Glutamatergic neuron (in vitro differentiated cells): ENCODE measurements around the gene PIP5K1C. TPM values are rescaled to one million over a fixed set of nuclear protein-coding genes. Genes with fewer than 3 reads are reported as not detected.
"Not testable (repeated sequence)": the region's sequence is repeated elsewhere in the genome, so short reads cannot be mapped to it uniquely, and the experiment has no call there.

ENCODE experiments used
- DNase-seq: peaks from one replicate; pipeline ENCODE4 v3.0.0; 2022
- H3K27ac Mint-ChIP-seq: one replicate; pipeline ENCODE4 v1.8.0; 2020; ENCODE audit warnings: mild to moderate bottlenecking, mixed read lengths, inconsistent platforms; ENCODE audit not compliant: unreplicated experiment
- H3K27me3 Mint-ChIP-seq: one replicate; pipeline ENCODE4 v1.8.0; 2020; ENCODE audit warnings: mild to moderate bottlenecking, moderate library complexity, mixed read lengths, inconsistent platforms; ENCODE audit not compliant: unreplicated experiment
- H3K36me3 Mint-ChIP-seq: one replicate; pipeline ENCODE4 v1.8.0; 2020; ENCODE audit warnings: mild to moderate bottlenecking, mixed read lengths, inconsistent platforms; ENCODE audit not compliant: unreplicated experiment
- H3K4me1 Mint-ChIP-seq: one replicate; pipeline ENCODE4 v1.8.0; 2020; ENCODE audit warnings: mild to moderate bottlenecking, low read depth, mixed read lengths, inconsistent platforms; ENCODE audit not compliant: unreplicated experiment
- H3K4me3 Mint-ChIP-seq: one replicate; pipeline ENCODE4 v1.8.0; 2020; ENCODE audit warnings: mild to moderate bottlenecking, mixed read lengths, inconsistent platforms; ENCODE audit not compliant: unreplicated experiment
- H3K9me3 Mint-ChIP-seq: one replicate; pipeline ENCODE4 v1.8.0; 2020; ENCODE audit warnings: mild to moderate bottlenecking, moderate library complexity, mixed read lengths, inconsistent platforms; ENCODE audit not compliant: unreplicated experiment
- CTCF ChIP-seq: fragments of 200-600 bp; sonication (generic); IDR thresholded peaks from one replicate; pipeline ENCODE4 v1.5.0; 2021; ENCODE audit not compliant: partially characterized antibody, unreplicated experiment
- total RNA-seq: library from RNA; stranded (reverse); fragmentation: NEBNext Ultra II Directional; extraction: Animal tissue kit (Norgen Biotek cat#: 25700); gene quantifications from one replicate; pipeline ENCODE4 v1.2.1, GENCODE V29; 2021; ENCODE audit not compliant: unreplicated experiment

Gene PIP5K1C
- total RNA-seq, 1 donor from 2014 or later = 169 TPM

- H3K4me3 Mint-ChIP-seq = no peak overlapping the region
- no peak for DNase-seq
- H3K27me3 Mint-ChIP-seq = peaks cover 5% of the 10 kb centered on the region
- no peaks in the 10 kb centered on the region for H3K36me3 Mint-ChIP-seq
- no peak overlapping the region for H3K27ac Mint-ChIP-seq
- no peak for TF ChIP-seq CTCF
- H3K4me1 Mint-ChIP-seq = no peaks in the 10 kb centered on the region
- H3K9me3 Mint-ChIP-seq = peaks cover 4% of the 10 kb centered on the region
Observed at GRCh38 chr19:3586707-3587346, 113.4 kb downstream of the PIP5K1C start.

- H3K9me3 Mint-ChIP-seq = no peaks in the 10 kb centered on the region
- H3K4me3 Mint-ChIP-seq = no peak overlapping the region
- no peaks in the 10 kb centered on the region for H3K4me1 Mint-ChIP-seq
- H3K27ac Mint-ChIP-seq = no peak overlapping the region
- peak; percentile 75 for TF ChIP-seq CTCF
- no peaks in the 10 kb centered on the region for H3K36me3 Mint-ChIP-seq
- H3K27me3 Mint-ChIP-seq = peaks cover 5% of the 10 kb centered on the region
- peak; percentile 48 for DNase-seq
Observed at GRCh38 chr19:3586127-3586626, 114.1 kb downstream of the PIP5K1C start.

DNA sequence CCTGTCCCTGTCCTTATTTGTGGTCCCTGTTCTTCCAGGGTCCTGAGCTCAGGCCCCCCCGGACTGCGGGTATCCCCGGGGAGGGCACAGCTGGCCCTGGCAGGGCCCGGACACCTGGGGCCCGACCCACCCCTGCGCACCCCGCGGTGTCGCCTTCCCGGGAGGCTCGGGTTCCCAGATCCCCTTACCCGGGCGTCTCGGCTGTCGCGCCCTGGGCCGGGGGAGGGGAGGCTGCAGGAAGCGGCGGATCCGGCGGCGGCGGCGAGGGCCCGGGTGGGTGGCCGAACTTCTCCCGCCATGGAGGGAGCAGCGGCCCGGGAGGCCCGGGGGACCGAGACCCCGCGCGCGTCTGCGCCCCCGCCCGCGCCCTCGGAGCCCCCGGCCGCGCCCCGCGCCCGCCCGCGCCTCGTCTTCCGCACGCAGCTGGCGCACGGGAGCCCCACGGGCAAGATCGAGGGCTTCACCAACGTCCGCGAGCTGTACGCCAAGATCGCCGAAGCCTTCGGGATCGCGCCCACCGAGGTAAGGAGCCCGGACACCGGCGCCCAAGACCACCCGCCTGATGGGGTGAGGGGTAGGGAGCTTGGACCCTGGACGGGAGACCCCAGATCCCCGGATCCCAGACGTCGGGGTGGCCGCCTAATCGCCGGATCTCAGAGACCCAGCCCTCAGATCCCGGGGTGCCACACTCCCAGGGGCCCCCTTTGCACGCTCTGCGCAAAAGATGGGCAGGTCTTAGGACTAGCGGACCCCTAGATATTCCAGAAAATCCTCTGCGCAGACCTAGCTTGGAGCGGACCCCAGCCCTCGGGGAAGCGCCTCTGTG lies 114.8 kb downstream of the PIP5K1C start, which contains the start of gene GIPC3:
Gene GIPC3 (plus strand): TSS at position 178 of the 826 bp plus-strand sequence. CDS start 120 bp downstream, at position 298.
- H3K27ac Mint-ChIP-seq = no peak within 1 kb of the TSS
- no peaks in the 10 kb centered on the region for H3K9me3 Mint-ChIP-seq
- no peak for DNase-seq
- H3K4me1 Mint-ChIP-seq = no peaks in the 10 kb centered on the region
- no peak for TF ChIP-seq CTCF
- no peaks in the 10 kb centered on the region for H3K36me3 Mint-ChIP-seq
- H3K27me3 Mint-ChIP-seq = peaks cover 5% of the 10 kb centered on the region
- no peak within 1 kb of the TSS for H3K4me3 Mint-ChIP-seq

GRCh38 chr19:3584036-3584802 lies 116.0 kb downstream of the PIP5K1C start:
- H3K27me3 Mint-ChIP-seq, H3K4me3 Mint-ChIP-seq, H3K36me3 Mint-ChIP-seq, DNase-seq, H3K27ac Mint-ChIP-seq, H3K9me3 Mint-ChIP-seq, H3K4me1 Mint-ChIP-seq: not testable (repeated sequence)

GRCh38 chr19:3581792-3582191 lies 118.5 kb downstream of the PIP5K1C start:
- not testable (repeated sequence) for H3K4me3 Mint-ChIP-seq, H3K27me3 Mint-ChIP-seq, H3K27ac Mint-ChIP-seq, H3K9me3 Mint-ChIP-seq, DNase-seq, H3K4me1 Mint-ChIP-seq, H3K36me3 Mint-ChIP-seq

Other genes starting within 250 kb of the PIP5K1C start
- gene SMIM24, start 219.9 kb downstream of the PIP5K1C start, total RNA-seq = not detected
- gene SMIM44, start 217.0 kb downstream of the PIP5K1C start, total RNA-seq = not detected
- 8.5 TPM for gene DOHH, start 199.8 kb downstream of the PIP5K1C start, total RNA-seq
- gene FZR1, start 194.2 kb downstream of the PIP5K1C start, total RNA-seq = 51.3 TPM
- 2.5 TPM for gene TEKTIP1, start 161.3 kb downstream of the PIP5K1C start, total RNA-seq
- gene MFSD12, start 142.9 kb downstream of the PIP5K1C start, total RNA-seq = 134 TPM
- gene HMG20B, start 127.5 kb downstream of the PIP5K1C start, total RNA-seq = 55.3 TPM
- gene GIPC3, start 115.0 kb downstream of the PIP5K1C start, total RNA-seq = 0.20 TPM
- gene TBXA2R, start 93.6 kb downstream of the PIP5K1C start, total RNA-seq = not detected
- 29.7 TPM for gene CACTIN, start 73.7 kb downstream of the PIP5K1C start, total RNA-seq
- 3.1 TPM for gene TJP3, start 7.9 kb upstream of the PIP5K1C start, total RNA-seq
- 23.3 TPM for gene APBA3, start 61.2 kb upstream of the PIP5K1C start, total RNA-seq
- 33.0 TPM for gene MRPL54, start 62.2 kb upstream of the PIP5K1C start, total RNA-seq
- not detected for gene RAX2, start 71.8 kb upstream of the PIP5K1C start, total RNA-seq
- gene MATK, start 85.9 kb upstream of the PIP5K1C start, total RNA-seq = not detected
- gene ZFR2, start 168.6 kb upstream of the PIP5K1C start, total RNA-seq = 8.9 TPM
- gene ATCAY, start 180.2 kb upstream of the PIP5K1C start, total RNA-seq = 182 TPM
- gene NMRK2, start 232.6 kb upstream of the PIP5K1C start, total RNA-seq = 4.0 TPM